CD4-positive, alpha-beta T cell (primary cell): ENCODE data around the gene MAPT. TPM values are rescaled to one million over a fixed set of nuclear protein-coding genes. Genes with fewer than 3 reads are reported as not detected.

ENCODE experiments used
- ATAC-seq: fragments of 200-7000 bp; cut with Tn5 transposase; one replicate; pipeline ENCODE4 v1.10.0; 2022; ENCODE audit warnings: mild to moderate bottlenecking; ENCODE audit not compliant: poor library complexity
- CTCF ChIA-PET: fragments of 350-600 bp; sonication (Branson Sonifier 250); formaldehyde crosslinking; loops from one replicate; lab custom pipeline; 2021; ENCODE audit warnings: antibody characterized with exemption, inconsistent platforms; lab: Charles Lee
- POLR2A ChIA-PET: fragments of 350-600 bp; sonication (Branson Sonifier 250); formaldehyde crosslinking; loops from one replicate; lab custom pipeline; 2021; ENCODE audit warnings: antibody characterized with exemption, inconsistent platforms; lab: Charles Lee
- DNase-seq, 14 experiments: peaks; one replicate each; pipeline ENCODE4 v3.0.0-alpha.2; 2013 to 2020; ENCODE audit warnings: mixed read lengths in 2 of 14
- H3K27ac ChIP-seq, 2 donors: one replicate each; pipeline versions ENCODE4 v1.5.1 to v1.7.0; 2013; ENCODE audit warnings: low read length in 2 of 2, low read depth in 1 of 2, mild to moderate bottlenecking in 1 of 2
- H3K27me3 ChIP-seq, 2 experiments: 1 replicate in 1 of 2; 2 replicates in 1 of 2; pipeline versions ENCODE4 v1.6.1 to v1.7.0; 2013; ENCODE audit warnings: low read length in 2 of 2, control low read depth in 1 of 2, mild to moderate bottlenecking in 1 of 2, moderate library complexity in 1 of 2; ENCODE audit not compliant: insufficient read depth in 2 of 2, control insufficient read depth in 1 of 2
- H3K36me3 ChIP-seq: one replicate; pipeline ENCODE4 v1.6.1; 2013; ENCODE audit warnings: low read length, control low read depth; ENCODE audit not compliant: insufficient read depth
- H3K4me1 ChIP-seq: one replicate; pipeline ENCODE4 v1.6.1; 2013; ENCODE audit warnings: low read length, control low read depth; ENCODE audit not compliant: insufficient read depth
- H3K4me3 ChIP-seq: one replicate; pipeline ENCODE4 v1.5.1; 2013; ENCODE audit warnings: mild to moderate bottlenecking, low read length, moderate library complexity
- H3K9me3 ChIP-seq, 2 experiments: 1 replicate in 1 of 2; 2 replicates in 1 of 2; pipeline versions ENCODE4 v1.6.1 to v1.7.0; 2013; ENCODE audit warnings: low read length in 2 of 2, mild to moderate bottlenecking in 2 of 2, control low read depth in 1 of 2, moderate library complexity in 1 of 2; ENCODE audit not compliant: control insufficient read depth in 1 of 2, insufficient read depth in 1 of 2
- H3K27ac Mint-ChIP-seq: one replicate; pipeline ENCODE4 v1.8.0; 2020; ENCODE audit warnings: mixed read lengths
- H3K27me3 Mint-ChIP-seq: one replicate; pipeline ENCODE4 v1.8.0; 2021; ENCODE audit warnings: mixed read lengths
- H3K36me3 Mint-ChIP-seq: one replicate; pipeline ENCODE4 v1.8.0; 2021; ENCODE audit warnings: low read depth, mixed read lengths
- H3K4me1 Mint-ChIP-seq: one replicate; pipeline ENCODE4 v1.8.0; 2021; ENCODE audit warnings: low read depth, mixed read lengths
- H3K4me3 Mint-ChIP-seq: one replicate; pipeline ENCODE4 v1.8.0; 2020; ENCODE audit warnings: mild to moderate bottlenecking, mixed read lengths
- H3K9me3 Mint-ChIP-seq: one replicate; pipeline ENCODE4 v1.8.0; 2020; ENCODE audit warnings: mixed read lengths
- intact Hi-C, 2 experiments: fragments of 100-400 bp; cut with DNase I in 1 of 2; cut with micrococcal nuclease in 1 of 2; formaldehyde crosslinking; loops; one replicate each; pipeline versions ENCODE4 v1.15.1 to v1.9.0; 2023 to 2025; cut with DNase I, micrococcal nuclease
- total RNA-seq, 174 experiments: library from RNA in 2 of 174; stranded (reverse) in 2 of 174; gene quantifications; one replicate each; pipeline ENCODE4 v1.2.3 and lab custom pipeline; 2021 to 2026
- TF ChIP-seq, protein P1 (sequence below): fragments of 200-600 bp; IDR thresholded peaks from one replicate; pipeline ENCODE4 v1.8.0; 2022; ENCODE audit warnings: antibody characterized with exemption, mild to moderate bottlenecking

The MAPT gene
- total RNA-seq, 2 experiments from 2014 or later, result 0.41 to 0.53 TPM

DNA sequence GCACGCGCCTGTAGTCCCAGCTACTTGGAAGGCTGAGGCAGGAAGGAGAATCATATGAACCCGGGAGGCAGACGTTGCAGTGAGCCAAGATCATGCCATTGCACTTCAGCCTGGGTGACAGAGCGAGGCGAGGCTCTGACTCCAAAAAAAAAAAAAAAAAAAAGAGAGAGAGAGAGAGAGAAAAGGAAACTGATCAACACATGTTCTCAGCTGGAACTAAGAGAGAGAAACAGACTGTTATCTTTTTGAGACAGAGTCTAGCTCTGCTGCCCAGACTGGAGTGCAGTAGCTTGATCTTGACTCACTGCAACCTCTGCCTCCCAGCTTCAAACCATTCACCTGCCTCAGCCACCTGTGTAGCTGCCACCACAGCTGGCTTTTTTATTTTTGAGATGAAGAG is 165.1 kb downstream of the MAPT start:
- H3K27ac ChIP-seq, result no peak overlapping the region
- H3K4me3 ChIP-seq, result no peak overlapping the region
- intact Hi-C loops, result no loop called here
- POLR2A ChIA-PET, result interaction anchor here (0.5 to 4.2 kb wide), 2 partner anchors 30 to 133 kb away, joined by 3 to 18 read pairs; partner anchors contain the start of gene KANSL1
- Mint-ChIP-seq H3K9me3 (no peaks in the 10 kb centered on the region), H3K27ac (peak overlapping the region; percentile 73), H3K36me3 (peaks cover 79% of the 10 kb centered on the region), H3K4me3 (no peak overlapping the region), H3K4me1 (peaks cover 51% of the 10 kb centered on the region), H3K27me3 (no peaks in the 10 kb centered on the region)
- H3K27me3 ChIP-seq, result no peaks in the 10 kb centered on the region
- DNase-seq (no peak), ATAC-seq (peak; percentile 21)
- CTCF ChIA-PET, result interaction anchor here (1.5 to 2.7 kb wide), 2 partner anchors 11 to 134 kb away, joined by 3 to 14 read pairs; partner anchors contain the start of gene KANSL1
- no peaks in the 10 kb centered on the region for H3K9me3 ChIP-seq
- H3K4me1 ChIP-seq, result no peaks in the 10 kb centered on the region
- peaks cover 65% of the 10 kb centered on the region for H3K36me3 ChIP-seq
- TF ChIP-seq, protein P1, sequence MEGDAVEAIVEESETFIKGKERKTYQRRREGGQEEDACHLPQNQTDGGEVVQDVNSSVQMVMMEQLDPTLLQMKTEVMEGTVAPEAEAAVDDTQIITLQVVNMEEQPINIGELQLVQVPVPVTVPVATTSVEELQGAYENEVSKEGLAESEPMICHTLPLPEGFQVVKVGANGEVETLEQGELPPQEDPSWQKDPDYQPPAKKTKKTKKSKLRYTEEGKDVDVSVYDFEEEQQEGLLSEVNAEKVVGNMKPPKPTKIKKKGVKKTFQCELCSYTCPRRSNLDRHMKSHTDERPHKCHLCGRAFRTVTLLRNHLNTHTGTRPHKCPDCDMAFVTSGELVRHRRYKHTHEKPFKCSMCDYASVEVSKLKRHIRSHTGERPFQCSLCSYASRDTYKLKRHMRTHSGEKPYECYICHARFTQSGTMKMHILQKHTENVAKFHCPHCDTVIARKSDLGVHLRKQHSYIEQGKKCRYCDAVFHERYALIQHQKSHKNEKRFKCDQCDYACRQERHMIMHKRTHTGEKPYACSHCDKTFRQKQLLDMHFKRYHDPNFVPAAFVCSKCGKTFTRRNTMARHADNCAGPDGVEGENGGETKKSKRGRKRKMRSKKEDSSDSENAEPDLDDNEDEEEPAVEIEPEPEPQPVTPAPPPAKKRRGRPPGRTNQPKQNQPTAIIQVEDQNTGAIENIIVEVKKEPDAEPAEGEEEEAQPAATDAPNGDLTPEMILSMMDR, result no peak

DNA sequence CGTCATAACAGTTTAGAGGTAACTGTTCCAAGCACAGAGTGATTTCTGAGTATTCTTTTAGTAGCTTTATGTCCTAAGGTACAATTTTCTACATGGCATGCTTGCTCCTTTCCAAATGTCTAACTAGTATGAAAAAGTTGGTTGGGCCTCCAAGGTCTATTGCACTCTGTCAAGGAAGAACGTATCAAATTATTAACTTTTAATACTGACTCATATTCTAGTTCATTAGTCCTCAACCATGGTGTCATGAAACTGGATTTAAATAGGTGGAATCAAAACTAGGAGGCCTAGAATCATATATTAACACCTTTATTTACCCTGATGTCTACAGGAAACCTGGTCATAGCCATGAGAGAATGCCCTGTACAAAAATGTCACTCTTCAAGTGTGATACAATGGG is 166.1 kb downstream of the MAPT start:
- H3K4me3 Mint-ChIP-seq, result no peak overlapping the region
- no peak for DNase-seq
- no peaks in the 10 kb centered on the region for H3K27me3 Mint-ChIP-seq
- TF ChIP-seq, protein P1, result no peak
- no peaks in the 10 kb centered on the region for H3K9me3 Mint-ChIP-seq
- H3K27ac Mint-ChIP-seq, result peak overlapping the region; percentile 73
- peaks cover 51% of the 10 kb centered on the region for H3K4me1 Mint-ChIP-seq
- Histone ChIP-seq H3K9me3 (no peaks in the 10 kb centered on the region), H3K27ac (no peak overlapping the region), H3K36me3 (peaks cover 72% of the 10 kb centered on the region), H3K4me1 (no peaks in the 10 kb centered on the region), H3K4me3 (no peak overlapping the region), H3K27me3 (no peaks in the 10 kb centered on the region)
- no peak for ATAC-seq
- H3K36me3 Mint-ChIP-seq, result peaks cover 83% of the 10 kb centered on the region
- CTCF ChIA-PET, result interaction anchor here (0.7 to 1.5 kb wide), 2 partner anchors 12 to 41 kb away, joined by 3 read pairs; no protein-coding TSS in a partner anchor
- POLR2A ChIA-PET, result interaction anchor here (4.2 kb wide), 1 partner anchor 132 kb away, joined by 18 read pairs; the partner anchor contains the start of gene KANSL1
- intact Hi-C loops, result loop anchor here in 1 of 2 experiments (5.0 to 10.0 kb wide), 2 partner anchors 64 to 132 kb away; partner anchors contain the start of gene KANSL1

DNA sequence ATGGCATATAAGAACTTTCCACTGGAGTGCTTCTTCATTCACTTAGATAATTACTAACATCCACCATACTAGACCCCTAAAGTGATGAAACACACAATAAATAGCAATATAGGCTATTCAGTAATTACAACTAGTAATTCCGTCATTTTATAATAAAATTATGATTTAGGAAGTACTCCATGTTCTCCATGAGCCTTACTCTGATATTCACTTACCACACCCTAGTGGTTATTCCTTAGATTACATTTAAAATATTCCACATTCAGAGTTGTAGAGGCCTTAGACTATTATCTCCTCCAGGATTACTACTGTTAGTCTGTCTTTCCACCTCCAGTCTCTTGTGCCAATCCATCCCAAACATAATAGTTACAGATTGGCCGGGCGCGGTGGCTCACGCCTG is 167.1 kb downstream of the MAPT start:
- Histone ChIP-seq H3K27me3 (no peaks in the 10 kb centered on the region), H3K9me3 (no peaks in the 10 kb centered on the region), H3K4me3 (no peak overlapping the region), H3K36me3 (peaks cover 77% of the 10 kb centered on the region), H3K27ac (no peak overlapping the region), H3K4me1 (no peaks in the 10 kb centered on the region)
- Mint-ChIP-seq H3K4me1 (peaks cover 49% of the 10 kb centered on the region), H3K27me3 (no peaks in the 10 kb centered on the region), H3K27ac (peak overlapping the region; percentile 17), H3K9me3 (no peaks in the 10 kb centered on the region), H3K36me3 (peaks cover 90% of the 10 kb centered on the region), H3K4me3 (no peak overlapping the region)
- ATAC-seq, result peak; percentile 46
- intact Hi-C loops, result loop anchor here in 1 of 2 experiments (5.0 to 10.0 kb wide), 2 partner anchors 63 to 131 kb away; partner anchors contain the start of gene KANSL1
- TF ChIP-seq, protein P1, result peak; percentile 38
- ChIA-PET POLR2A (interaction anchor here (0.6 kb wide), 1 partner anchor 132 kb away, joined by 3 read pairs; no protein-coding TSS in a partner anchor), CTCF (interaction anchor here (0.6 to 0.8 kb wide), 2 partner anchors 10 to 827 kb away, joined by 3 read pairs; no protein-coding TSS in a partner anchor)
- DNase-seq, result peak in 1 of 14 experiments; percentile 22
